Mesendoderm (in vitro differentiated cells): ENCODE data around the gene ADAM19.
"Not testable (repeated sequence)": the region's sequence is repeated elsewhere in the genome, so short reads cannot be mapped to it uniquely, and the experiment has no call there.

Experiments
- DNase-seq: peaks from one replicate; pipeline ENCODE4 v3.0.0; 2013
- H2AK5ac ChIP-seq: 2 replicates; pipeline ENCODE4 v1.6.1; 2013; ENCODE audit warnings: low read length, inconsistent platforms
- H2BK120ac ChIP-seq: 2 replicates; pipeline ENCODE4 v1.6.1; 2013; ENCODE audit warnings: low read depth, mild to moderate bottlenecking, low read length, moderate library complexity, mixed read lengths
- H2BK15ac ChIP-seq: replicated peaks from 2 replicates; pipeline ENCODE4 v1.6.1; 2013; ENCODE audit warnings: low read depth, mild to moderate bottlenecking, moderate library complexity
- H2BK5ac ChIP-seq: 2 replicates; pipeline ENCODE4 v1.6.1; 2013; ENCODE audit warnings: low read length, inconsistent platforms
- H3K18ac ChIP-seq: 2 replicates; pipeline ENCODE4 v1.6.1; 2013; ENCODE audit warnings: mild to moderate bottlenecking, low read length, mixed read lengths
- H3K23ac ChIP-seq: one replicate; pipeline ENCODE4 v1.6.1; 2013; ENCODE audit warnings: low read length
- H3K27ac ChIP-seq: 2 replicates; pipeline ENCODE4 v1.5.1; 2013; ENCODE audit warnings: low read depth, mild to moderate bottlenecking, inconsistent platforms, low read length, moderate library complexity
- H3K27me3 ChIP-seq: 2 replicates; pipeline ENCODE4 v1.6.1; 2013; ENCODE audit warnings: low read length, control low read depth, mild to moderate bottlenecking, inconsistent platforms; ENCODE audit not compliant: insufficient read depth, poor library complexity
- H3K36me3 ChIP-seq: 2 replicates; pipeline ENCODE4 v1.6.1; 2013; ENCODE audit warnings: low read length, inconsistent platforms; ENCODE audit not compliant: control insufficient read depth, insufficient read depth
- H3K4ac ChIP-seq: one replicate; pipeline ENCODE4 v1.6.1; 2013; ENCODE audit warnings: low read depth, mild to moderate bottlenecking, low read length, moderate library complexity
- H3K4me1 ChIP-seq: 2 replicates; pipeline ENCODE4 v1.6.1; 2013; ENCODE audit warnings: low read depth, low read length, inconsistent platforms; ENCODE audit not compliant: control insufficient read depth
- H3K4me2 ChIP-seq: 2 replicates; pipeline ENCODE4 v1.6.1; 2013; ENCODE audit warnings: low read length
- H3K4me3 ChIP-seq: 2 replicates; pipeline ENCODE4 v1.5.1; 2013; ENCODE audit warnings: mild to moderate bottlenecking, low read length
- H3K56ac ChIP-seq: one replicate; pipeline ENCODE4 v1.6.1; 2013; ENCODE audit warnings: low read length
- H3K79me1 ChIP-seq: 2 replicates; pipeline ENCODE4 v1.6.1; 2013; ENCODE audit warnings: low read length, inconsistent platforms
- H3K79me2 ChIP-seq: 2 replicates; pipeline ENCODE4 v1.6.1; 2013; ENCODE audit warnings: mild to moderate bottlenecking, low read length; ENCODE audit not compliant: control insufficient read depth, insufficient read depth
- H3K9ac ChIP-seq: 2 replicates; pipeline ENCODE4 v1.6.1; 2013; ENCODE audit warnings: low read length, inconsistent platforms
- H4K5ac ChIP-seq: one replicate; pipeline ENCODE4 v1.6.1; 2013; ENCODE audit warnings: low read length
- H4K8ac ChIP-seq: one replicate; pipeline ENCODE4 v1.6.1; 2013; ENCODE audit warnings: low read depth, mild to moderate bottlenecking, control low read depth, low read length, moderate library complexity
- WGBS: extraction: QIAGEN DNeasy Blood & Tissue Kit; methylation state at CpG from one replicate; pipeline ENCODE4 v1.1.7; 2013; ENCODE audit warnings: low lambda C conversion rate, missing lambda C conversion rate; ENCODE audit not compliant: insufficient coverage; ENCODE audit errors: extremely low coverage; 5-methylcytosine and 5-hydroxymethylcytosine counted together

The ADAM19 gene

GRCh38 chr5:157486221-157486681, 89.3 kb downstream of the ADAM19 start:
- Histone ChIP-seq H4K5ac (no peak overlapping the region), H2AK5ac (no peak overlapping the region), H2BK15ac (no peak overlapping the region), H2BK120ac (no peak overlapping the region), H3K18ac (no peak overlapping the region), H3K4me3 (no peak overlapping the region), H3K79me2 (no peaks in the 10 kb centered on the region), H4K8ac (no peak overlapping the region), H3K27me3 (no peaks in the 10 kb centered on the region), H3K4me2 (no peak overlapping the region), H3K23ac (no peak overlapping the region), H3K79me1 (peaks cover 18% of the 10 kb centered on the region), H2BK5ac (no peak overlapping the region), H3K9ac (no peak overlapping the region), H3K36me3 (peaks cover 43% of the 10 kb centered on the region), H3K27ac (no peak overlapping the region), H3K56ac (no peak overlapping the region), H3K4me1 (no peaks in the 10 kb centered on the region), H3K4ac (no peak overlapping the region)
- no CpG with 5 or more reads among the region's 8 CpGs for WGBS
- no peak for DNase-seq

GRCh38 chr5:157485811-157486210, 89.8 kb downstream of the ADAM19 start:
- Histone ChIP-seq H3K18ac (no peak overlapping the region), H3K4me1 (no peaks in the 10 kb centered on the region), H2AK5ac (no peak overlapping the region), H3K36me3 (peaks cover 42% of the 10 kb centered on the region), H3K79me2 (no peaks in the 10 kb centered on the region), H3K4me3 (no peak overlapping the region), H3K27ac (no peak overlapping the region), H2BK15ac (no peak overlapping the region), H4K8ac (no peak overlapping the region), H3K4ac (no peak overlapping the region), H3K79me1 (peaks cover 21% of the 10 kb centered on the region), H2BK120ac (no peak overlapping the region), H3K4me2 (no peak overlapping the region), H3K27me3 (no peaks in the 10 kb centered on the region), H3K23ac (no peak overlapping the region), H4K5ac (no peak overlapping the region), H3K9ac (no peak overlapping the region), H2BK5ac (no peak overlapping the region), H3K56ac (no peak overlapping the region)
- no peak for DNase-seq
- no CpG with 5 or more reads among the region's 3 CpGs for WGBS

- Histone ChIP-seq H3K4me1 (no peaks in the 10 kb centered on the region), H3K4me3 (no peak overlapping the region), H3K4me2 (no peak overlapping the region), H2BK120ac (no peak overlapping the region), H2BK15ac (no peak overlapping the region), H3K4ac (no peak overlapping the region), H2AK5ac (no peak overlapping the region), H3K79me1 (peaks cover 21% of the 10 kb centered on the region), H4K5ac (no peak overlapping the region), H3K27me3 (no peaks in the 10 kb centered on the region), H3K9ac (no peak overlapping the region), H3K23ac (no peak overlapping the region), H2BK5ac (no peak overlapping the region), H3K27ac (no peak overlapping the region), H3K36me3 (peaks cover 46% of the 10 kb centered on the region), H3K18ac (no peak overlapping the region), H3K79me2 (no peaks in the 10 kb centered on the region), H4K8ac (no peak overlapping the region), H3K56ac (no peak overlapping the region)
- DNase-seq, result no peak
- 100% methylated on average over 1 of the region's 2 CpGs for WGBS
These were observed 90.2 kb downstream of the ADAM19 start for GRCh38 chr5:157485340-157485739.

- H4K8ac ChIP-seq, result no peak overlapping the region
- no peak overlapping the region for H2BK120ac ChIP-seq
- no peak overlapping the region for H3K56ac ChIP-seq
- no peak overlapping the region for H3K4me2 ChIP-seq
- no peak overlapping the region for H4K5ac ChIP-seq
- H3K27ac ChIP-seq, result no peak overlapping the region
- no peak overlapping the region for H2AK5ac ChIP-seq
- H3K4me3 ChIP-seq, result no peak overlapping the region
- no peak overlapping the region for H3K4ac ChIP-seq
- no peaks in the 10 kb centered on the region for H3K79me2 ChIP-seq
- no peak for DNase-seq
- no peak overlapping the region for H3K18ac ChIP-seq
- no CpG with 5 or more reads among the region's 5 CpGs for WGBS
- H3K4me1 ChIP-seq, result no peaks in the 10 kb centered on the region
- no peak overlapping the region for H3K9ac ChIP-seq
- H2BK5ac ChIP-seq, result no peak overlapping the region
- peaks cover 42% of the 10 kb centered on the region for H3K36me3 ChIP-seq
- peaks cover 18% of the 10 kb centered on the region for H3K79me1 ChIP-seq
- H2BK15ac ChIP-seq, result no peak overlapping the region
- H3K23ac ChIP-seq, result no peak overlapping the region
- no peaks in the 10 kb centered on the region for H3K27me3 ChIP-seq
These were observed 90.8 kb downstream of the ADAM19 start for GRCh38 chr5:157484768-157485167.

- WGBS, result no CpG with 5 or more reads among the region's 2 CpGs
- DNase-seq, result not testable (repeated sequence)
- H3K36me3 ChIP-seq, result peaks cover 35% of the 10 kb centered on the region
These were observed 92.9 kb downstream of the ADAM19 start for GRCh38 chr5:157482702-157483101.

GRCh38 chr5:157481666-157482065, 93.9 kb downstream of the ADAM19 start:
- Histone ChIP-seq H3K36me3 (peaks cover 31% of the 10 kb centered on the region), H3K4me2 (no peak overlapping the region), H3K79me2 (no peaks in the 10 kb centered on the region), H2BK120ac (no peak overlapping the region), H3K56ac (no peak overlapping the region), H4K5ac (no peak overlapping the region), H3K4ac (no peak overlapping the region), H3K9ac (no peak overlapping the region), H3K4me1 (no peaks in the 10 kb centered on the region), H2AK5ac (no peak overlapping the region), H2BK15ac (no peak overlapping the region), H4K8ac (no peak overlapping the region), H3K4me3 (no peak overlapping the region), H3K27ac (no peak overlapping the region), H2BK5ac (no peak overlapping the region), H3K79me1 (peaks cover 13% of the 10 kb centered on the region), H3K23ac (no peak overlapping the region), H3K27me3 (no peaks in the 10 kb centered on the region), H3K18ac (no peak overlapping the region)
- no peak for DNase-seq
- no CpG with 5 or more reads among the region's 7 CpGs for WGBS

More at GRCh38 chr5:157482702-157483101, 92.9 kb downstream of the ADAM19 start:
- peaks cover 16% of the 10 kb centered on the region for H3K79me1 ChIP-seq
- H2BK15ac ChIP-seq, H2BK5ac ChIP-seq, H3K27me3 ChIP-seq, H3K4me2 ChIP-seq, H3K4ac ChIP-seq, H3K18ac ChIP-seq, H4K5ac ChIP-seq, H2AK5ac ChIP-seq, H2BK120ac ChIP-seq, H3K56ac ChIP-seq, H3K4me3 ChIP-seq, H4K8ac ChIP-seq, H3K27ac ChIP-seq, H3K23ac ChIP-seq, H3K4me1 ChIP-seq, H3K79me2 ChIP-seq, H3K9ac ChIP-seq: not testable (repeated sequence)
